Glomerular visceral epithelial cell (primary cell): ENCODE results near the gene SNX32.

Experiments used
- DNase-seq: peaks from one replicate; pipeline ENCODE4 v3.0.0-alpha.2; 2016; ENCODE audit errors: extremely low spot score

The SNX32 gene

DNA sequence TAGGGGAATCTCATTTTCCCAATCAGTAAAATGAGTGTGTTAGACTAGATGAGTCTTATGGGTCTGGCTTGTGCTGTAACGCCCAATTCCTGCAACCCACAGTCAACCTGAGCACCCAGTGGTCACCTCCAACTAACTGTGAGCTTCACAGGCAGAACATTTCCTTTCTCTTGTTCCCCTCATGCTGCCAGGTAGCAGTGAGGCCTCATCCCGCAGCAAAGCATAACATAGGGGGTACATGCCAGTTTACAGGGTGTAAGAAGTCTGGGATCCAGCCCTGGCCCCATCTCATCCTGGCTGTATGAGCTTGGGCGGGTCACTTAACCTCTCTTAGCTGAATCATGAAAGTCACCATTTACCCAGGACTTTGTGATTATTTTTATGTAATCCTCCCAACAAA lies 35.1 kb downstream of the SNX32 start:
- DNase-seq = no peak

DNA sequence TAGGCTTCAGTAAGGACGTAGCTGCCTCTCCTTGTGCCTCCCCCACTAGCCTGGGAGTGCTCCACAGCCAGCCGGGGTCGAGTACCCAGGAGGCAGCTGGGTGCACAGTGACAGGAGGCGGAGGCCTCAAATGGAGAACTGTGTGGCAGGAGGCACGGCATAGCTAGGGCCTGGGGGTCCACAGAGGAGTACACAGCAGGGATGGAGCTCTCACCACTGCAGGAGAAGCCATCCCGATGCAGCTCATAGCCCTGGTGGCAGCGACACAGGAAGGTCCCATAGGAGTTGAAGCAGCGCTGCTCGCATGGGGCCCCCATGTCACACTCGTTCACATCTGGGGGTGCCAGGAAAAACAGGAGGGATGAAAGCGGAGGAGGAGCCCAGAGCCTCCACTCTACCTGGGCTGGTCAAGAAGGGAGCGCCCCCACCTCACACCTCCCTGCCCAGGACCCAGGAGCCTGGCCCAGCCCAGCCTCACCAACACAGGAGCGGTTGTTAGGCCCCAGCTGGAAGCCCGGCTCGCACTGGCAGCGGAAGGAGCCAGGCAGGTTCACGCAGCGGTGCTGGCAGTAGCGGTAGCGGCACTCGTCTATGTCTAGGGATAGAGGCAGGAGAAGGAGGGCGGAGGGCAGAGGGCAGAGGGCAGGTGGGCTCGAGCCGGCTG lies 36.0 kb downstream of the SNX32 start:
- DNase-seq = no peak

DNA sequence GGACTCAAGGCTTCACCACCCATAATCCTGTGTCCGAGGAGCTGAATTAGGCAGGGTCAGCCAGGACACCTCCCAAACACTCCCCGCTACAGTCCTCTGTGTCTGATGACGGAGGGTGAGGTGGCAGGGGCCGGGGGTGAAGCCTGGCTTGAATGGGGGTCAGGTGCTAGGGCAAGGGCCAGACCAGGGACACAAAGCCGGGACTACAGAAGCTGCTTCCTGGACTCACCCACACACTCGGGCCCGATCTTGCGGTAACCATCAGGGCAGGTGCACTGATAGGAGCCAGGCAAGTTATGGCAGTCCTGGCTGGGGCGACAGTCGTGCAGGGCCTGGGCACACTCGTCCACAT lies 36.5 kb downstream of the SNX32 start:
- DNase-seq = no peak

- DNase-seq = no peak
These were observed 37.2 kb downstream of the SNX32 start for GRCh38 chr11:65870706-65871681.

DNA sequence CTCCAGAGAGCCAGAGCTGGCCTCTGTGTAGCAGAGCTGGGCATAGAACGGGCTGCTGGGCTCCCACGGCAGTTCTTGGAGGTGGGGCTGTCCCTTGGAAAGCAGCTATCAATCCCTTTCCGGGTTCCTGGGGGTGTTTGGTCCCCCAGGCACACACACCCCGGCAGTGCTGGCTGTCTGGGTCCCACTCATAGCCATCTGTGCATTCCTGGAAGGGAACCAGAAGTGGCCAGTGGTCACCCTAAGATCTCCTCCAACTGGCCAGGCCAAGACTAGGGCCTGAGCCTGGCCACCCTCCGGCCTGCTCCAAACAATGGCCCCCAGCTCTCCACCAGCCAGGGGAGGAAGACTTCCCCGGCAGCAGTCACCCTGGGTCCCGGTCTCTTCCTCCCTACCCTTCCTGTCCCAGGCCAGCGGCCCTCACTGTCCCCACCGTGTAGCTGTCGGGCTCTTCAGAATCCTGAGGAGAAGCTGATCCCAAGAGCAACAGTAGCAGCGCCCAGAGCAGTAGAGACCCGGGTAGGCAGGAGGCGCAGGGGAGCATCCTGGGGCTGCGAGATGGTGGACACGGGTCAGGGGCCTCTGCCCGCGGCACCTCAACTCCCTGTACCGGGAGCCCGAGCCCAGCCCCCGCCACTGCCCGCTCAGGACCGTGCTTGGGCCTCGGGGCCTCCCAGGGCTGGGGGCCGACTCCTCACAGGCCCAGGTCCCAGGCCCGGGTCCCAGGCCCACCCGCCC lies 38.2 kb downstream of the SNX32 start:
- DNase-seq = no peak

DNA sequence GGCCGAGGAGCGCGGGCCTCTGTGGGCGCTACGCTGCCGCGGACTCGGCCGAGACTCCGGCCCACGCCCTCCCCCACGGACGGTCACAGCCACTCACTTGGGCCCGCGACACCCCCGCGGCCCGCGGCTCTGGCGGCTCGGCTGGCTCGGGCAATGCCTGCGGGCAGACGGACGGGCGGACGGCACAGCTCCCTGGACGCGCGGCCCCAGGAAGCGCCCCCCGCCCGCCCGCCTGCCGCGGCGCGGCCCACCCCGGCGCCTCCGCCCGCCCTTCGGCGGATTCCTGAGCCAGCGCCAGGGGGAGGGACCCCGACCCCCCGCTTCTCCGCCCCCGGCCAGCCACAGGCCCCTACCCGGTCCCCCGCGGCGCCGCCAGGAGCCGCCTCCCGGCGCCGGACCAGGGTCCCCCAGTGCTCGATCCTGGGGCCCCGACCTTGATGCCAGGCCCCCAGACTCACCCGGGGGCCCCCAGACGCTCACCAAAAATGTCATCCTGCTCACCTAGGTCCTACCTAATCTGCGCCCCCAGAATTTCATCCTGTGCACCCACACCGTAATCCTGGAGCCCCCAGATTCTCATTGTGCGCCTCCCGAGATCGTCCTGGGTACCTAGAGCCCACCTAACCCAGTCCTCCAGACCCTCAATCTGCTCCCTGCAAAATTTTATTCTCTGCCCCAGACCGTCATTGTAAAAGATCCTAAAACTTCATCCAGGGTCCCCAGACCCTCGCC lies 39.0 kb downstream of the SNX32 start, which contains the start of gene EFEMP2:
EFEMP2 (minus strand) TSS at position 215 of the 732 bp plus-strand sequence. CDS start 446 bp downstream, outside the sequence.
- DNase-seq = peak; percentile 56

DNA sequence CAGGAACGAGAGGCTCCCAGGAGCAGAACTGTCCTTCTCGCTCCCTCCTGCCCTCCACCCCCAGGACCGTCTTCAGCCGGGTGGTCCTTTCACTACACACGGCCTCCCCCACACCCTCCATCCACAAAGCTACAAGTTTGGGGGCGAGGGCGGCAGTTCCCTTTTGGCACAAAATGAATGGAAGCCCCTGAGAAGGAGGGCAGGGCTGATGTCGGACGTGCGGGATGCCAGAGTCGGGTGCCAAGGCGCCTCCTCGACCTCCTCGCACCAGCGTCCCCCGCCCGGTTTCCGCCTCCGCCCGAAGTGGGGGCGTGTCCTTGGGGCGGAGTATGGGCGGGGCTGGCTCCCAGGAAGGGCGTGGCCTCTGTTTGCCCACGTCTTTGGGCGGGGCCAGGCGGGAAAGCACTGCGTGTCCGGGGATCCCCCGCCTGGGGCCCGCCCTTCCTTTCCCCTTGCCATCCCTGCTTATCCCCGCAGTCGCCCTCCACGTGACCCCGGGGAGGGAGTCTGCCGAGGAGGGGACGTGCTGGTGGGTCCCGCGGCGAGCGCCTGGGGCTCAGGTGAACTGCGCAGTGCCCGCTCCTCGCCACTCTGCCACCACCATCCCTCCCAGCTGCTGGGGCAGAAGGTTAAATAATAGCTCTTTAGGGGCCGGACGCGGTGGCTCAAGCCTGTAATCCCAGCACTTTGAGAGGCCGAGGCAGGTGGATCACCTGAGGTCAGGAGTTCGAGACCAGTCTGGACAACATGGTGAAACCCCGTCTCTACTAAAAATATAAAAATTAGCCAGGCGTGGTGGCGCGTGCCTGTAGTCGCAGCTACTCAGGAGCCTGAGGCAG lies 39.8 kb downstream of the SNX32 start:
- DNase-seq = peak; percentile 95

DNA sequence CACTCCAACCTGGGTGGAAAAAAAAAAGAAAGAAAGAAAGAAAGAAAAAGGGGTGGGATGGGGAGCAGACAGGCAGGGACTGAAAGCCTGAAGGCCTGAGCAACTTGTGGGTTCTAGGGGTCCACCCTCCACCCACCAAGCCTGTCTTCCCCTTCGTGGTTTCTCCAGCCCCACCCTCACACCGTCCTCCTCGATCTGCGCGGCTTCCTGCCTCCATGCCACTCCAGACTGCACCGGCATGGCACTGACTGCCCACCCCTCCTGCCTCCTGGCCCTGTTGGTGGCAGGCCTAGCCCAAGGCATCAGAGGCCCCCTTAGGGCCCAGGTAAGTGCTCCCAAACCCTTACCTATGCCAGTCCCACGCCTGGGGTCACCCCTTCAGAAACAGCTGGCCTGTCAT lies 45.9 kb downstream of the SNX32 start, which contains the start of gene CTSW:
CTSW (plus strand) TSS at position 221 of the 400 bp plus-strand sequence; CDS start at position 239, 18 bp downstream.
- no peak for DNase-seq

GRCh38 chr11:65880027-65880426 lies 46.3 kb downstream of the SNX32 start:
- DNase-seq = no peak

DNA sequence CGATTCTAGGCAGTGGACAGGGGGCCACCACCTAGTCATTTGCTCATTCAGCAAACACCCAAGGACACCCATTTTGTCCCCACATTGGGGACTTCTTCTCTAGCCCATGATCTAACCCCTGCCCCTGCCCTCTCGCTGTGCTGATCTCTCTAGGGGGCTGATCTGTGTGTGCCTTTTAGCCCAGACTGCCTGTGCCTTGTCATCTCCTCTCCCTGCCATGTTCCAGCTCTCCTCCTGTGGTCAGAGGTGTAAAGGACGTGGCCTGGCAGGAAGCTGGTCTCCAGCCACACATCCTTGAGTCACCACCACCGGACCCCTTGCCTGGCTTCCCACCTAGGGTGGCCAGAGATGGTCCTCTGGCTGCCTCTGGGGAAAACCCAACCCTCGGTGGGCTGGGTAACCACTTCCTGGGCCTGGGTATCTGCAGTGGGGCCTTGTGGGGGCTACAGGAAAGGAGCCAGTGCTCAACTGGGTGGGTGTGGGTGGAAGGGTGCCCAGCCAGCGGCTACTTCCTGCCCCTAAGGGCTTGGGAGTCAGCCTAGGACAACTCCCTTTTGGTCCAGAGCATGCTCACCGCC lies 47.2 kb downstream of the SNX32 start:
- DNase-seq = peak; percentile 75

- DNase-seq = no peak
These were observed 48.6 kb downstream of the SNX32 start for GRCh38 chr11:65882120-65883057.

GRCh38 chr11:65883058-65883761 lies 49.4 kb downstream of the SNX32 start:
- no peak for DNase-seq

DNA sequence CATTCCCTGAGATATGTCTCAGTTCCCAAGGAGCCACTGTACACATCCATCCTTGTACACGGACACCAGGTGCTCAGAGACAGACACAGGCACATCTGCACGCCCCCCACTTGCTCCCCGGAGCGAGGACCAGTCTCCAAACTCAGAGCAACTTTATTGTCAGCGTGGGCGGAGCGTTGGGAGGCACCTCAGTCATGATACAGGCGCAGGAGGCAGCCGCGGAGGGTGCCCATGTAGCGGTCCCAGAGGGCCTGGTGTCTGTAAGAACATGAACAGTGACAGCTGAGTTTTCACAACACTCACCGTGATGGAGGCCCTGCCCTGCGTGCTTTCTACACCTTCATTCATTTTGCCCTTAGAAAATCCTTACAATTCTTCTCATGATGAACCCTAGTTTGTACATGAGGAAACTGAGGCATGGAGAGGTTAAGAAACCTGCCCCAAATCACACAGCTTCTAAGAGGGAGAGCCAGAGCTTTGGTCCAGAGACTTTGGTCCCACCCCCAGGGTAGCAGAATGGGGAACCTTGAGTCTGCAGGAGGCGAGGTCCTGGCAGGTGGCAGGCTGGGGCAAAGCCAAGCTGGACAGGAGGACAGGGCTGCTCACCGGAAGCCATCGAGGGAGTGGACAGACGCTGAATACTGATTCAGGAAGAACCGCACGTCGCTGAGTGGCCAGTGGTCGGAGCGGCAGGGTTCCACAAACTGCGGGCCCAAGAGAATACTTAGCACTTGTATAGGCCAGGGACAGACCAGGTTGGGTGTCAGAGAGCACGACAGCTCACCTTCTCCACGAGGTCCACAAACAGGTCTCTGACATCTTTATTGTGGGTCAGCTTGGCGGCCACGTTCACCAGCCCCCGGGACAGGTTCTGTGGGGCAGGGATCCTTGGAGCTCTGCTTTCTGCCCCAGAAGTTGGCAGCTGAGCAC lies 50.3 kb downstream of the SNX32 start:
- no peak for DNase-seq

DNA sequence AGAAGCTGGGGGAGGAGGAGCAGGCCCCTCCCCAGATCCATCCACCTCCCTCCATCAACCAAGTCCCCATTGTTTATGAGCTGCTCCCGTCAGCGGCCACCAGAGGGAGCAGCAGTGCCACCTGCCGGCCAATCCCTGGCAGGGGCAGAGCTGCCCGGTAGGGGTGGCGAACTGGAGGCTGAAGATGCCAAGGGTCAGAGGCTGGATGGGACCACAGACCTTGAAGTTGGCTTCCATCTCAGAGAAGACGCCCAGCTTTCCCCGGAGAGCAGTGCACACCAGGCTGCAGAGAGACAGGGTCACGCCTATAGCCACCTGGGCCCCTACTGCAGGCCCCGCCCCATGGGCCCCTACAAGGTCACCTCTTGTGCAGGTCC lies 50.9 kb downstream of the SNX32 start:
- DNase-seq = peak; percentile 82

DNA sequence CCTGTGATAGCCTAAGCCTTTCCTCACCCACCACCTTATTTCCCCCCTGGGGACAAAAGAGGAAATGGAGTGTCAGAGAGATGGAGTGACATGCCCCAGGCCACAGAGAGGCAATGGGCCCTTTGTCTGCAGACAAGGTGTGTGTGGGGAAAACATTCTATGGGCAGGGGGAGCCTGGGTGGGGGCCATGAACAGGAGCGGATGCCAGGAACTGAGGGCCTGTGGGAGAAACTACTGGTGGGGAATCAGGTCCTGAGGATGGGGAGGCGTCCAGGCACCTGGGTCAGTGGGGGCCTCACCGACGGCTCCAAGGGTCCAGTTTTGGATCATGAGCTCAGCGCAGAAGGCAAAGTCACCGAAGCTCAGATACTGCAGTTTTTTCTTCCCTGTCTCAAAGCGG lies 51.5 kb downstream of the SNX32 start:
- no peak for DNase-seq

DNA sequence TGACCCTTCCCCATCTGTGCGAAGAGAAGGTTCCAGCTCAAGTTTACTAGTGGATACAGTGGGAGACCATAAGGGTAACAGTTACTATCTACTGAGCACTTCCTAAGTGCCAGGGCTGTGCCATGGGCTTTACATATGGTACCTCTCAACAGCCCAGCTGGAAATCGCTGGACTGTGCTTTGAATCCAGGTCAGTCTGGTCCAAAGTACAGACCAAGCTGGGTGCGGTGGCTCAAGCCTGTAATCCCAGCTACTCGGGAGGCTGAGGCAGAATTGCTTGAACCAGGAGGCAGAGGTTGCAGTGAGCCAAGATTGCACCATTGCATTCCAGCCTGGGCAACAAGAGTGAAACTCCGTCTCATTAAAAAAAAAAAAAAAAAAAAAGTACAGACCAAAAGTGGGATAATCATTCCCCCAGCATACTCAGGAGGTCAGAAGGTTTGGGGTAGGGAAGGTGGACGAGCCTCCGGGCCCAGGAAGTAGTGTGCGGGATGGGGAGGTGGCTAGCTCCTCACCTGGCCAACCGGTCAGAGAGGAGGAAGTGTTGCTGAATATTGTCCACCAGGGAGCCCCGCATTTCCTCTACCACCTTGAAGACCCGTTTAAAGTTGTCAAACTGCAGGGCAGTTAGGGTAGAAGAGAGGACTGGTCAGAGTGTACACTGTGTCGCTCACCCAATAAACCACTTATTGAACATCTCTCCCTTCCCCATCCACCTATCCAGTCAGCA lies 52.2 kb downstream of the SNX32 start:
- no peak for DNase-seq
